Mesendoderm (in vitro differentiated cells): ENCODE data around the gene CAMLG.
A peak's percentile ranks its signal among the peaks of the same experiment; 100 is the strongest.

ENCODE experiments used
- DNase-seq: peaks from one replicate; pipeline ENCODE4 v3.0.0; 2013
- H2AK5ac ChIP-seq: 2 replicates; pipeline ENCODE4 v1.6.1; 2013; ENCODE audit warnings: low read length, inconsistent platforms
- H2BK120ac ChIP-seq: 2 replicates; pipeline ENCODE4 v1.6.1; 2013; ENCODE audit warnings: low read depth, mild to moderate bottlenecking, low read length, moderate library complexity, mixed read lengths
- H2BK15ac ChIP-seq: replicated peaks from 2 replicates; pipeline ENCODE4 v1.6.1; 2013; ENCODE audit warnings: low read depth, mild to moderate bottlenecking, moderate library complexity
- H2BK5ac ChIP-seq: 2 replicates; pipeline ENCODE4 v1.6.1; 2013; ENCODE audit warnings: low read length, inconsistent platforms
- H3K18ac ChIP-seq: 2 replicates; pipeline ENCODE4 v1.6.1; 2013; ENCODE audit warnings: mild to moderate bottlenecking, low read length, mixed read lengths
- H3K23ac ChIP-seq: one replicate; pipeline ENCODE4 v1.6.1; 2013; ENCODE audit warnings: low read length
- H3K27ac ChIP-seq: 2 replicates; pipeline ENCODE4 v1.5.1; 2013; ENCODE audit warnings: low read depth, mild to moderate bottlenecking, inconsistent platforms, low read length, moderate library complexity
- H3K27me3 ChIP-seq: 2 replicates; pipeline ENCODE4 v1.6.1; 2013; ENCODE audit warnings: low read length, control low read depth, mild to moderate bottlenecking, inconsistent platforms; ENCODE audit not compliant: insufficient read depth, poor library complexity
- H3K36me3 ChIP-seq: 2 replicates; pipeline ENCODE4 v1.6.1; 2013; ENCODE audit warnings: low read length, inconsistent platforms; ENCODE audit not compliant: control insufficient read depth, insufficient read depth
- H3K4ac ChIP-seq: one replicate; pipeline ENCODE4 v1.6.1; 2013; ENCODE audit warnings: low read depth, mild to moderate bottlenecking, low read length, moderate library complexity
- H3K4me1 ChIP-seq: 2 replicates; pipeline ENCODE4 v1.6.1; 2013; ENCODE audit warnings: low read depth, low read length, inconsistent platforms; ENCODE audit not compliant: control insufficient read depth
- H3K4me2 ChIP-seq: 2 replicates; pipeline ENCODE4 v1.6.1; 2013; ENCODE audit warnings: low read length
- H3K4me3 ChIP-seq: 2 replicates; pipeline ENCODE4 v1.5.1; 2013; ENCODE audit warnings: mild to moderate bottlenecking, low read length
- H3K56ac ChIP-seq: one replicate; pipeline ENCODE4 v1.6.1; 2013; ENCODE audit warnings: low read length
- H3K79me1 ChIP-seq: 2 replicates; pipeline ENCODE4 v1.6.1; 2013; ENCODE audit warnings: low read length, inconsistent platforms
- H3K79me2 ChIP-seq: 2 replicates; pipeline ENCODE4 v1.6.1; 2013; ENCODE audit warnings: mild to moderate bottlenecking, low read length; ENCODE audit not compliant: control insufficient read depth, insufficient read depth
- H3K9ac ChIP-seq: 2 replicates; pipeline ENCODE4 v1.6.1; 2013; ENCODE audit warnings: low read length, inconsistent platforms
- H4K5ac ChIP-seq: one replicate; pipeline ENCODE4 v1.6.1; 2013; ENCODE audit warnings: low read length
- H4K8ac ChIP-seq: one replicate; pipeline ENCODE4 v1.6.1; 2013; ENCODE audit warnings: low read depth, mild to moderate bottlenecking, control low read depth, low read length, moderate library complexity
- WGBS: extraction: QIAGEN DNeasy Blood & Tissue Kit; methylation state at CpG from one replicate; pipeline ENCODE4 v1.1.7; 2013; ENCODE audit warnings: low lambda C conversion rate, missing lambda C conversion rate; ENCODE audit not compliant: insufficient coverage; ENCODE audit errors: extremely low coverage; 5-methylcytosine and 5-hydroxymethylcytosine counted together

Gene CAMLG

GRCh38 chr5:134741052-134741451, 2.7 kb downstream of the CAMLG start:
- Histone ChIP-seq H3K18ac (no peak overlapping the region), H4K8ac (no peak overlapping the region), H3K4me2 (no peak overlapping the region), H3K27me3 (no peaks in the 10 kb centered on the region), H2BK5ac (no peak overlapping the region), H3K79me1 (peaks cover 3% of the 10 kb centered on the region), H2AK5ac (no peak overlapping the region), H3K23ac (no peak overlapping the region), H3K56ac (no peak overlapping the region), H3K4me3 (no peak overlapping the region), H3K9ac (no peak overlapping the region), H3K4ac (no peak overlapping the region), H3K4me1 (no peaks in the 10 kb centered on the region), H4K5ac (no peak overlapping the region), H2BK120ac (no peak overlapping the region), H3K27ac (no peak overlapping the region), H3K36me3 (no peaks in the 10 kb centered on the region), H2BK15ac (no peak overlapping the region), H3K79me2 (peaks cover 2% of the 10 kb centered on the region)
- WGBS, result no CpG with 5 or more reads among the region's 11 CpGs
- DNase-seq, result no peak

GRCh38 chr5:134742134-134742533, 3.8 kb downstream of the CAMLG start:
- Histone ChIP-seq H3K23ac (no peak overlapping the region), H3K4me1 (no peaks in the 10 kb centered on the region), H3K18ac (no peak overlapping the region), H3K9ac (no peak overlapping the region), H3K56ac (no peak overlapping the region), H3K4me3 (no peak overlapping the region), H3K36me3 (no peaks in the 10 kb centered on the region), H2BK5ac (no peak overlapping the region), H2AK5ac (no peak overlapping the region), H3K79me2 (peaks cover 2% of the 10 kb centered on the region), H3K4me2 (no peak overlapping the region), H2BK120ac (no peak overlapping the region), H3K79me1 (peaks cover 3% of the 10 kb centered on the region), H3K4ac (no peak overlapping the region), H3K27me3 (no peaks in the 10 kb centered on the region), H4K8ac (no peak overlapping the region), H2BK15ac (no peak overlapping the region), H3K27ac (no peak overlapping the region), H4K5ac (no peak overlapping the region)
- no CpG with 5 or more reads among the region's 2 CpGs for WGBS
- no peak for DNase-seq

- Histone ChIP-seq H2BK15ac (no peak overlapping the region), H2BK120ac (no peak overlapping the region), H3K4ac (no peak overlapping the region), H3K9ac (no peak overlapping the region), H3K79me1 (no peaks in the 10 kb centered on the region), H4K8ac (no peak overlapping the region), H3K23ac (no peak overlapping the region), H2AK5ac (no peak overlapping the region), H2BK5ac (no peak overlapping the region), H3K4me2 (no peak overlapping the region), H3K27me3 (no peaks in the 10 kb centered on the region), H3K36me3 (no peaks in the 10 kb centered on the region), H3K4me1 (no peaks in the 10 kb centered on the region), H3K79me2 (no peaks in the 10 kb centered on the region), H3K56ac (no peak overlapping the region), H3K18ac (no peak overlapping the region), H3K27ac (no peak overlapping the region), H3K4me3 (no peak overlapping the region), H4K5ac (no peak overlapping the region)
- DNase-seq, result peak; percentile 84
- no CpG with 5 or more reads among the region's 3 CpGs for WGBS
These were observed 11.1 kb downstream of the CAMLG start for GRCh38 chr5:134749415-134749814.

- Histone ChIP-seq H3K18ac (peak overlapping the region; percentile 52), H3K27ac (no peak overlapping the region), H2BK120ac (no peak overlapping the region), H3K23ac (no peak overlapping the region), H3K56ac (peak overlapping the region; percentile 83), H4K8ac (peak overlapping the region; percentile 95), H3K4ac (no peak overlapping the region), H4K5ac (no peak overlapping the region), H2BK5ac (no peak overlapping the region), H3K4me1 (no peaks in the 10 kb centered on the region), H2BK15ac (no peak overlapping the region), H3K4me3 (no peak overlapping the region), H2AK5ac (no peak overlapping the region), H3K9ac (peak overlapping the region; percentile 62), H3K27me3 (no peaks in the 10 kb centered on the region), H3K4me2 (peak overlapping the region; percentile 68), H3K36me3 (no peaks in the 10 kb centered on the region), H3K79me2 (peaks cover 41% of the 10 kb centered on the region), H3K79me1 (peaks cover 3% of the 10 kb centered on the region)
- no CpG with 5 or more reads among the region's 9 CpGs for WGBS
- DNase-seq, result no peak
These were observed 19.8 kb downstream of the CAMLG start for GRCh38 chr5:134758176-134758503.

- Histone ChIP-seq H4K5ac (no peak within 1 kb of the TSS), H3K27me3 (no peaks in the 10 kb centered on the region), H3K79me1 (peaks cover 4% of the 10 kb centered on the region), H3K4me2 (peak within 1 kb of the TSS; percentile 88), H4K8ac (peak within 1 kb of the TSS; percentile 95), H3K4me1 (no peaks in the 10 kb centered on the region), H2BK15ac (no peak within 1 kb of the TSS), H2BK120ac (no peak within 1 kb of the TSS), H3K27ac (no peak within 1 kb of the TSS), H3K4ac (no peak within 1 kb of the TSS), H3K79me2 (peaks cover 43% of the 10 kb centered on the region), H3K23ac (no peak within 1 kb of the TSS), H3K36me3 (peaks cover under 1% of the 10 kb centered on the region), H3K4me3 (peak within 1 kb of the TSS; percentile 98), H2BK5ac (no peak within 1 kb of the TSS), H3K18ac (peak within 1 kb of the TSS; percentile 52), H3K56ac (peak within 1 kb of the TSS; percentile 99), H3K9ac (peak within 1 kb of the TSS; percentile 98), H2AK5ac (no peak within 1 kb of the TSS)
- WGBS, result no CpG with 5 or more reads among the region's 73 CpGs
- peak; percentile 97 for DNase-seq
These were observed 20.4 kb downstream of the CAMLG start, which contains the start of gene DDX46 for GRCh38 chr5:134758504-134759341. Gene DDX46 (plus strand): TSS chr5:134758779. CDS start chr5:134758939, 160 bp downstream.
